Islet of Langerhans (tissue), 1 donor: ENCODE data around the gene AP2A1.

Experiments used
- FAIRE-seq: peaks from one replicate; lab custom pipeline; 2011; peaks lifted over from hg19 to GRCh38; lab: Jason Lieb, UNC

Gene AP2A1

DNA sequence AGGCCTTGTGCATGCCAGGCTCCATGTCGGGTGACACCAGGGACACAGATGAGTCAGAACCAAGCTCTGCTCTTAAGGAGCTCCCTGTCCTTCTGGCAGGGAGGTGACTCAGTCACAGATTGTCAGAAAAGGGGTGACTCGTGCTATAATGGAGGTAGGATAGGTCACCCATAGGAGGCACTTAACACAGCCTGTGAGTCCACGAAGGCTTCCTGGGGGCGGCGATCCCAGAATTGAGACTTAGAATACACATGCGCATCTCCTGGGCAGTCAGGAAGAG lies 26.7 kb downstream of the AP2A1 start:
- FAIRE-seq: no peak

GRCh38 chr19:49795615-49796014 lies 28.8 kb downstream of the AP2A1 start:
- FAIRE-seq: no peak

GRCh38 chr19:49798574-49798973 lies 31.8 kb downstream of the AP2A1 start:
- no peak for FAIRE-seq

DNA sequence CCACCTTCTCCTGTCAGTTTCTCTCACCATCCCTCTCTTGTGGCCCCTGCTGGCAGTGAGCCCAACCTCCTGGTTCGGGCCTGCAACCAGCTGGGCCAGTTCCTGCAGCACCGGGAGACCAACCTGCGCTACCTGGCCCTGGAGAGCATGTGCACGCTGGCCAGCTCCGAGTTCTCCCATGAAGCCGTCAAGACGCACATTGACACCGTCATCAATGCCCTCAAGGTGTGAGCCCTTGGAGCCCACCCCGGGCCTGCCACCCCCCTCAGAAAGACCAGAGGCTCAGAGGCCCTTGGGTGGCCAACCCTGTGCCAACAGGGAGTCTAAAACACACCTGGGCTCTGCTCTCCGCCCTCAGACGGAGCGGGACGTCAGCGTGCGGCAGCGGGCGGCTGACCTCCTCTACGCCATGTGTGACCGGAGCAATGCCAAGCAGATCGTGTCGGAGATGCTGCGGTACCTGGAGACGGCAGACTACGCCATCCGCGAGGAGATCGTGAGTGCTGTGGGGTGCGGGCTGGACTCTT lies 32.5 kb downstream of the AP2A1 start:
- no peak for FAIRE-seq

- no peak for FAIRE-seq
Measured at GRCh38 chr19:49799798-49800376, 33.1 kb downstream of the AP2A1 start.

DNA sequence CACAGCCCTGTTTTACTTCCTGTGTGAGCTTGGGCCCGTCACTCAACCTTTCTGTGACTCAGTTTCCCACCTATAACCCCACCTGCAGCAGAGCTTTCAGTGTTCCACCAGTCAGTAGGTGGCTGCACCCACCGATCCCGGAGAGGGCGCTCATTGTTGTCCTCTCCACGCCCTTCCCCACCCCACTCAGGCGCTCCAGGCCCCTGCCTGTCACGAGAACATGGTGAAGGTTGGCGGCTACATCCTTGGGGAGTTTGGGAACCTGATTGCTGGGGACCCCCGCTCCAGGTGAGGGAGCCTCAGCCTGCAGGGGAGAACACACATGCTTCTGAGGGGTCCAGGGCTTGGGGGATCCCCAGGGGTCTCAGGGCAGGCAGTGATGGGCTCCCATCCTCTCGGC lies 34.0 kb downstream of the AP2A1 start:
- FAIRE-seq: no peak

- no peak for FAIRE-seq
Measured at GRCh38 chr19:49801401-49801888, 34.6 kb downstream of the AP2A1 start.

DNA sequence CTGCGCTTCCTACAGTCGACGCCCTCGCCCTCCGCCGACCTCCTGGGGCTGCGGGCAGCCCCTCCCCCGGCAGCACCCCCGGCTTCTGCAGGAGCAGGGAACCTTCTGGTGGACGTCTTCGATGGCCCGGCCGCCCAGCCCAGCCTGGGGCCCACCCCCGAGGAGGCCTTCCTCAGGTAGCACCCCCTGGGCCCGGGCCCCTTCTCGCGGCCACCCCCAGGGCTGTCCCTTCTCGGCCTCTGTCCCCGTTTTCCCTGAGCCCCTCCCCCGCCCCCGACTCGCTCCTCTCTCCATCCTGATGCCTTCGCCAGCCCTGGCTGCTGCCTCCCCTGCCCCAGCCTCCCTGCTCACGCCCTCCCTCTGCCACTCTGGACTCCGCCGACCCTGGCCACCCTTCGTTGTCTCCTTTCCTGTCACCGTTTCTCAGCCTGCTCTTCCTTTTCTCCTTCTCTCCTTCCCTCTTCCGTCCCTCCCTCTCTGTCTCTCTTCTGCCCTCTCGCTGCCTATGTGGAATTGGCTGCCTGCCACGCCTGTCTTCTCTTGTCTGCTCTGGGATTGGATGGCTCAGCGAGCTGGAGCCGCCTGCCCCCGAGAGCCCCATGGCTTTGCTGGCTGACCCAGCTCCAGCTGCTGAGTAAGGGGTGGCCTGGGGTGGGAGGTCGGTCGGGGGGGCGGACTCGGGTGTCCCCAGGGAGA lies 35.3 kb downstream of the AP2A1 start:
- no peak for FAIRE-seq

DNA sequence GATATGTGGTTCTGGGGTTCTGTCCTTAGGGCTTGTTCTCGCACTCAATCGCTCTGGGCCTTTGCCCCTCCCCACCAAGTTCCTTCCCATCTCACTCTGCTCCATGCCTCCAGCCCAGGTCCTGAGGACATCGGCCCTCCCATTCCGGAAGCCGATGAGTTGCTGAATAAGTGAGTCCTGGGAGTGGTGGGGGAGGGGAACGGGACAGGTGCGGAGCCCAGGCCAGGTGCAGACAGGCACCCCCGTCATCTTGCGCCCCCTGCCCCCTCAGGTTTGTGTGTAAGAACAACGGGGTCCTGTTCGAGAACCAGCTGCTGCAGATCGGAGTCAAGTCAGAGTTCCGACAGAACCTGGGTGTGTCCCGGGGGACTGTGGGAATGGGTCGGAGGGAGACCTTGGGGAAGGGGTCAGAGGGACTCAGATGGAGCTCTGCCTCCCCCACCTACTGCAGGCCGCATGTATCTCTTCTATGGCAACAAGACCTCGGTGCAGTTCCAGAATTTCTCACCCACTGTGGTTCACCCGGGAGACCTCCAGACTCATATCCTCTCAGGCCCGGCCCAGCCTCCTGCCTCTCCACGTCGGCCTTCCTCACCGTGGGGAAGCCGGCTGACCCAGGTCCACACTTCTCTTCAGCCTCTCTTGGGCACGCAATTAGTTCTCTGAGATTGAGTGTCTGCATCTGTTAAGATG lies 36.2 kb downstream of the AP2A1 start:
- no peak for FAIRE-seq

DNA sequence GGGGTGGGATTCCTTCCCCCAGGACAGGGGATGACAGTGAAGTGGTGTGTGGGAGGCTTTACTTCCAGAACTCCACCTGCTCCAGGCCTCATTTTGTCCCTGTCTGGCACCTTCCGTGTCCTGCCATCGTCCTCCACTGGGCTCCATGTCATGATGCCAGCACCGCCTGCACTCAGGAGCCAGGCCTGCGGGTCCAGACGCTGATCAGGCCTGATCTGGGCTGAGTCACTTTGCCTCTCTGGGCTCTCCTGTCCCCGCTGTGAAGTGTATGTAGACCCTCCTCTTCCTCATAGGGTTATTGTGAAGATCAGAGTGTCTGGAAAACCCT lies 36.7 kb downstream of the AP2A1 start:
- no peak for FAIRE-seq

DNA sequence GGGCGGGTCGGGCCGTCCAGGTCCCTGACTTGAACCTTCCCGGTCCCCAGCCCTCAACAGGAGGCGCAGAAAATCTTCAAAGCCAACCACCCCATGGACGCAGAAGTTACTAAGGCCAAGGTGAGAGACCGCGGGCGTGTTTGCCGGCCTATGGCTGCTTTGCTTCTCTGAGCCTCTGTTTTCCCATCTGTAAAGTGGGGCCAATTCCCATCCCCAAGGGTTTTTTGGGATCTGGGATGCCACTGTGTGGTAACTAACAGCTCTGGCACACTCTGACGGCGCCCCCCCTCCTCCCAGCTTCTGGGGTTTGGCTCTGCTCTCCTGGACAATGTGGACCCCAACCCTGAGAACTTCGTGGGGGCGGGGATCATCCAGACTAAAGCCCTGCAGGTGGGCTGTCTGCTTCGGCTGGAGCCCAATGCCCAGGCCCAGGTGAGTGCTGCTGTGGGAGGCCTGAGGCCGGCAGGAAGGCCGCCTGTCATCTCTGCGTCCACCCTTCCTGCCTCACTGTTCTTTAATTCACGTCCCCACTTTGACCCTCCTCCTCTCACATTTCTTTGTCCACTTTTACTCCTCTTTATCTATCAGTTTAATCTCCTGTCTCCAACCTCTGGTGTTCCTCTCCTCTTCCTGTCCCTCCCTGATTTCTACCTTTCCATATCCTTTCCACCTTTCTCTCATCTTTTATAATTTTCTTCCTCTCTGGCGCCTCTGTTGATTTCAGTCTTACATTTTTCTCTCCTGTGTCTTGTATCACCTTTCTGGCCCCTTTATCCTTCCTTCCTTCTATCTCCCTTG lies 39.2 kb downstream of the AP2A1 start:
- FAIRE-seq: no peak

GRCh38 chr19:49806620-49806959 lies 39.8 kb downstream of the AP2A1 start:
- FAIRE-seq: no peak

DNA sequence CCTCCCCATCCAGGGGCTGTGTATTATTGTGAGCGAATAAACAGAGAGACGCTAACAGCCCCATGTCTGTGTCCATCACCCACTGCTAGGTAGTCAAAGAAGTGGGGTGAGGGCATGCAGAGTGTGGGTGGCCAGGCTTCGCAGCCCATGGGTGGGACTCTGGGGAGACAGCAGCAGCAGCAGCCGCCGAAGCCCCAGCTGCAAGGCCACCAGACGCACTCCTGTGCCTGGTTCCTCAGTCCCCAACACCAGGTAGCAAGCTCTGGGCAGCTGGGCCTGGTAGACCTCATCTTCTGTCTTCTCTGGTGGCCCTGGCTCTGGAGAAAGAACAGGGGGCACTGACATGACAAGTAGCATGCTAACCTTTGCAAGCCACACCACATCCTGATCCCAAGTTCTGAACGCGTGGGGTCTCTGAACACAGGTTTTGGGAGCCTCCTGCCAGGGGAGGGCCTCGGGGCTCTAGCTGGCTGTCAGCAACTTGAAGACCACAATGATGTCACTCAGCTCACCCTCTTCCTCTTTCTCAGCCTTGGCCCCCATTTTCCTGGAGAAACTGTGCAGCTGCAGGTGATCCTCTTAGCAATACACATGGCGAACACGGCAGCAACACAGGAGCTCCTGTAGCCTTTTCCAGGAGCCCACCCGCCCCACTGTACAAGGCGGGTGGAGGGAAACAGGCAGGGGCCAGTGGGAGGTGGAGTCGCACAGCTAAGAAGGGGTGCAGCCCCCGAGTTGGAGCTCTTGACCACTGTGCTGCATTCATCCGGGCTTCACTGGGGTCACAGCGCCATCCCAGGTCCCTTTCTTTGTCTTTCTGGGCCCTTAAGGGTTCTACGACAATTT lies 40.5 kb downstream of the AP2A1 start:
- no peak for FAIRE-seq

DNA sequence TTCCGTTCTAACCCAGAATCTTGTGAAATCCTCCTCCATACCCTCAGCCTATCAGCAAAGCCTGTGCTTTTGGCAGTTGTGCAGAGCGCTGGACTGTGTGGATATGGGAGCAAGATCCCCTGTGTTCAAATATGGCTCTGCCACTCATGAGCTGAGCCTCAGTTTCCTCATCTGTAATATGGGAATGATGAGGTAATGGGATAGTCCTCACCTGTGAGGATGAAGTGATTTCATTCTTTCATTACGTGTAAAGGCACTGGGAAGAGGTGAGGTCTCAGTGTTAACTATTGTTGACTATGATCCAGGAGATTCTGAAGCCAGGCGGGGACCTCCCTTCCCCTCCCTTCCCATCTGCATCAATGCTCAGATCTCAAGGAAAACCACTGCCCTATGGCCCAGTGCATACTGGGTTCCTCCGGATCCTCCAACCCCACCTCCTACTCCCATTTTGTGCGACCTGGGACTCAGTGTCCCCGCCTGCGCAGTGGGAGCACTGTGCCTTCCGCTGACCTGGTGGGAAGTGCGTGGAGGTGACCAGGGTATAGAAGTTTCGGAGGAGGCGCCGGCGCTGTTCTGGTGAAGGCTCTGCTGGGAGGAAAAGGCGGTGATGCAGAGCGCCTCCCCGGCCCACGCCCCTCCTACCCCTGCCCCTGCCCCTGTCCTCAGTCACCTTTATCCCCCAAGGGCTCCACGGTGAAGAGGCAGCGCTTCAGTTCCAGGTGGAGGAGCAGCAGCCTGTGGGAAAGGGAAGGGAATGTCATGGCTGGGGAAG lies 41.3 kb downstream of the AP2A1 start:
- FAIRE-seq: no peak

DNA sequence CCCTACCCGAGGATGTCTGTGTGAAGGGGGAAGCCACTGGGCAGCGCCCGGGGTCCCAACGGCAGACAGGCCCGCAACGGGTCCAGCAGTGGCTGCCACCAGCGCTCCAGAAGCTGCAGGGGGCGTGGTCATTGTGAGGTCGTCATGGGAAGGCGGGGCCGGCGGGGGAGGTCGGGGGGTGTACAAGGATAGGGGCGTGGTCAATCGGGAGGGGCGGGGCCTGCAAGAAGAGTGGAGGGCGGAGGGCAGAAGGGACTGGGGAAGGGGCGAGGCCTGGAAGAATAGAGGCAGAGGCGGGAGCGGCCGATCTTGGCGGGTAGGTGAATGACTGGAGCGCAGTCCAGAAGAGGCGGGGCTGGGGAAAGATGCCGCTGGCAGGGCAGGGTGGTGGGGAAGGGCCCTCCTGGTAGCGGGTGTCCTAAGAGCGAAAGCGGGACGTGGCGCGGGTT lies 41.9 kb downstream of the AP2A1 start:
- FAIRE-seq: no peak

DNA sequence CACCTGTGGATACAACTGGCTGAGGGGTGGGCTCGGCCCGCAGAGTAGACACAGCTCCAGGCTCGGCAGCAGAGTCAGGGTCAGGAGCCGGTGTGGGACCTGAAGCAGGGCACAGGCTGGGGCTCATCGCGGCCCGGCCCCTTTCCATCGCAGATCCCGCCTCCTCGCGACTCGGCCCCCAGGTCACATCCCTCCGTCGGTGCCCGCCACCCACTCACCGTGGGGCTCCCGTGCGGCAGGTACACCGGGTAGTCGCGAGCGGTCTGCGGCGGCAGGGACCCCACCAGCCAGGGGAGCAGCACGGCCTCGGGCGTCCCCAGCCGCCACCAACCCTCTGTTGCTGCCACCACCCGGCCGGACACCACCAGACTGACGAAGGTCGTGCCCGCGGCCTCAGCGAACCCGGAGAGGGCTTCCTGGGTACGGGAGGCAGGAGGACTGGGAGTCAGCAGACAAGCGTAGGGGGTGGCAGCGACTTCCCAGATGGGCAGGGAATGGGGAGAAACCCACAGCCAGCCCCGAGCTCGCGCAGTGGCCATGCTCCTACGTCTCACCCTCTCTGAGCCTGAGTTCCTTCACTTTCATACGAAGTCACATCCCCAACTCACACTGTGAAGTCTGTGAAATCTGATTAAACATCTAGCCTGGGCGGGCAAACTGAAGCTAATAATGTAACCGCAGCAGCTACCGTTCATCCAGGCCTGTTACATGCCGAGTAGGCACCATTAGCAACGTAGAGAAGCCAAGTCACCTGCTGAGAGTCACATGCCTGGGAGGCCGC lies 42.5 kb downstream of the AP2A1 start:
- FAIRE-seq: no peak

DNA sequence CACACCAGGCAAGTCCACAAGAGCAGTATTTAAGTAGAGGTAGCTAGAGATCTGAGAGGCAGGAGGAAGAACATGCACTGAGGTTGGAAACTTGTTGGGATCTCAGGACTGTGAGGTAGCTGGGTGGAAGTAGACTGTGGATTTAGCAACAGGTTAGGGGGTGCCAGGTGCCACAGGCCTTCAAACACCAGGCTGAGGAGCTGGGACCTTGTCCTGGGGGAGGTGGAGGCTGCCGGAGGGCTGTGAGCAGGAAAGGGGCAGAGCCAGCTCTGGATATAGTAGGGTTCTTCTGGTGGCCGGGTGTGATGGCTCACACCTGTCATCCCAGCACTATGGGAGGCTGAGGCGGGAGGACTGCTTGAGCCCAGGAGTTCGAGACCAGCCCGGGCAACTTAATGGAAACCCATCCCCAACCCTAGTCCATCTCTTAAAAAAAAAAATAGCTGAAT lies 43.2 kb downstream of the AP2A1 start:
- FAIRE-seq: no peak

DNA sequence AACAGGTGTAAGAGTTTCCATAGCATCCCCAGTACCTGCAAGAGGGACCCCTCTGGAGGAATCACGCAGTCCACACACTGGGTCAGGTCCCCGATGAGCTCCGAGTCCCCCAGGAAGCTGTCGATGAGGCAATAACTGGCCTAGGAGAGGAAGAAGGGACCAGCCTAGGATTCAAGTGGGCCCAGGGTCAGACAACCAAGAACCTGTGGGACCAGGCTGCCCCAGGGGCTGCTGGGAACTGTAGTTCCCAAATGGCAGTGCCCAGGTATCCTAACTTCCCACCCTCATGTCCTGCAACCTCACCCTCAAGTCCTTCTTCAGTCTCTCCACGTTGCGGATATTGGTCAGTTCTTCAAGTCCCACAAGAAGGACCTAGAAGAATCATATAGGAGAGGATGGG lies 44.5 kb downstream of the AP2A1 start:
- FAIRE-seq: no peak

DNA sequence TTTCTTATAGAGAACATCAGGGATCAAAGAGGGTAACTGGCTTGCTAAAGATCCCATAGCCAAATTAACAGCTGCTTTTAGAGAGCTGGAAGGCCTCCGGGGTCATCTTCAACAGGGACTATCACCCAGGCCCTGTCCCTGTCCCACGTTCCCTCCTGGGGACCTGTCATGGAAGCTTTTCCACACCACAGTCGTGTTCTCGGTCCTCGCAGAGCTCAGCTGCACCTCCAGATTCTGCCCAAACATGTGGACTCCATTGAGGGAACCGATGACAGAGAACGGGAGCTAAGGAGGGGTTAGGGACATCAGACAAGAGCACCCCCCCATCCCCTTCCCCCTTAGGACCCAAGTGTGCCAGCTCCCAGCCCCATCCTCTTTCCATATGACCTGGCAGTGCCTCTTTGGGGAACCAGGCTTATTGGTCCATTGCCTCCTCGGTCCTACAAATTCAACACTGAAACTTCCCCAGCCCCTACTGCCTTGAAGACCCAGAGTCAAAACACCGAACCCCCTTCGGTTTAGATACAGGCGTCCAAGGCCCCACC lies 45.7 kb downstream of the AP2A1 start:
- FAIRE-seq: no peak
